Activated CD4-positive, CD25-positive, alpha-beta regulatory T cell treated with anti-CD3 and anti-CD28 coated beads, Interleukin-2, amount 50 U/mL, for 16 hours (primary cell): ENCODE measurements around the gene PARVA.

ENCODE experiments used
- DNase-seq: peaks from one replicate; pipeline ENCODE4 v3.0.0-alpha.2; 2020; ENCODE audit warnings: low read depth, low spot score

Gene PARVA

GRCh38 chr11:12526789-12527188 is 149.4 kb downstream of the PARVA start:
- DNase-seq = no peak

DNA sequence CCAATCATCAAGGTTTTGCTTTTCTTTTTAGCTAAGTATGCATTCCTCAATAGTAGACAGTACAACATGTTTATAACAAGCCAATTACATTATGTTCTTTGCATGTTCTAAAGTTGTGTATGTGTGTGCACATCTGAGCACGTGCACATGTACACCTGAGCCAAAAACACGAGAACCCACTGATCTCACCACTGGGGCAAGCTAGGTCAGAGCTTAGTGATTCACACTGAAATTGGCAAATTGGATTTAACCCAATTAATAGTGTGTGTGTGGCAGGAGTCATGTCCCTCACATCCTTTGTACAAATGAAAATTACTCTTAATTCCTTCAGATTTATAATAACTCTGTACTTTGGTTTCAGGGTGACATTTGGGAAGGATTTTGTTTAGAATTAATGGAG is 151.1 kb downstream of the PARVA start:
- DNase-seq = no peak

DNA sequence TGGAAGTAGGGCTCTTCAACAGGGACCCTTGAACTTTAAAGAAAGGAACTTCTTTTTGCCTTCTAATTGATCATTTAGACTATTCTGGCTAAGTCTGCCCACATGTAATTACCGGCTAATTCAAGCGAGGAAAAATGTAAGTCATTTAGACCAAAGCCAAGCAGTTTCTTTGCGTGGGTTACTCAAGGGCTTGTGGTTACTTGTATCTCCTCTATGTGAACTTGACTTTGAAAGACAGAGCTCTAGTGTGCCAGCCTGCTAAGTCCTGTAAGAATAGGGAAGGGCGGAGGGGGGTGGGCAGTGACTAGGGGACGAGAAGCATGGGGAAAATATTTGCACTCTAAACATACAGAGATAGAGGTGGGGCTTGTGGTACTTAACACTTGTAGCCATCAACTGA is 151.7 kb downstream of the PARVA start:
- no peak for DNase-seq

DNA sequence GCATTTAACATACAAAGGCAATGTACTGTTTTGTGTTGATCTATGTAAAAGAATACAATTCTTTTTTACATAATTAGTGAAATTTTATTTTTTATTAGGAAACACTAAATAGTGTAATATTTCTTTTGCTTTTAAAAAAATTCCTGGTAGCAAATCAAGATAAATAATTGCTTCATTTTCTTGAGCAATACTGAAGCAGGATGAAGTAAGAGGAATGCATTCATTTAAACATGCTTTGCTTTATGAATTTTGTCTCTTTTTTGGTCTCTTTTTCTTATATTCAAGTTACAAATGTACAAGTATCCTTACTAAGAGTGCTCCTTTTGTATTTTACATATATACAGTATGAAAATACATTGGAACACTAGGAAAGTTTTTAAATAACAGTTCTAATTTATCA is 152.4 kb downstream of the PARVA start:
- no peak for DNase-seq

DNA sequence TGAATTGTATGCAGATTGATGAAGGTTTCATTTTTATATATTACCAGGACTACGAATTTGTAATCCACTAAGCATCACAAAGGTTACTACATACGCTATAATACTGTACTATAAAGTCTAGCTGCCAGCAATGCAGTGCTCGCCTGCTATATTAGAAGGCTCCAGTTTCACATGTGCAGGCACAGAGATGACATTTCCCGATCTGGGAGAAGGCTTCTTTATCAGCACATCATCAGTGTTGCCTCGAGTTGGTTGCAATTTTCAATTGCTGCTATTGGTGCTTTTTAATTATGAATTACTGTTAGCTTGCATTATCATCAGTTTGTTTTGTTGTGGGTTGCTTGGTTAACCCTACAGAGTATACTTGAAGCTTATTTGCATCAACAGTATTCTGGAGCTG is 153.6 kb downstream of the PARVA start:
- no peak for DNase-seq

GRCh38 chr11:12531681-12532080 is 154.3 kb downstream of the PARVA start:
- DNase-seq = no peak

DNA sequence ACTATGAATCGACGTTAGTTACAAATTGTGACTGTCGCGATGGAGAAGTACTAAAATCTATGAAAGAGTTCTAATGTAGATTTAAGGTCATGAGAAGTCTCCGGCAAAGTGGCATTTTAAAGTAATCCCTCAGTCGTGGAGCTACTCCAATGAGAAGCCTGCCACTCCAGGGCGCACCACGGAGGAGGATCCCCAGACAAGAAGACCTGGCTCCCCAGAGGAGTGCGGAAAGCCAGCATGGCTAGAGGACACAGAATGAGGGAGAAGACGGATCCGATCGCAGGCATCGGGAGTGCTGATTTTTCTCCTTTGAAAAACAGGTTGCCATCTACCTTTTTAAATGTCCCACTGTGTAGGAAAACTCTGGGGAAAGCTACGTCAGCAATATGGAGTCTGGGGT is 155.2 kb downstream of the PARVA start:
- DNase-seq = no peak

DNA sequence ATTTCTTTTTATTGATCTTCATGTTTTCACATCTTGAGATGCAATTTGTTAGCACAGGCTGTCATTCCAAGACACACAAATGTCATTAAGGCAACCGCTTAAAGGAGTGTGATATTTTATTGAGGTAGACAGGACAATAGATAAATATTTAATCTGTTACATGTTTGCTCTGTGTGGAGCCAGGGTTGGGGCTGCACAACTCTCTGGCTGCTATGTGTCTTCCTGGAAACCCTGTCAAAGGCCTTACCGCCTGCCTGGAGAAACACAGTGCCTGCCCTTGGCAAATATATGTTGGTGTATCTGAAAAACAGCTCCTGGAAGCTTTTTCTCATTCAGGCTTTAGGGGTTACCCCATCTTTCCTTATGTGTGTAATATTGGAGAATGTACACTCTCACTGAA is 157.2 kb downstream of the PARVA start:
- no peak for DNase-seq

DNA sequence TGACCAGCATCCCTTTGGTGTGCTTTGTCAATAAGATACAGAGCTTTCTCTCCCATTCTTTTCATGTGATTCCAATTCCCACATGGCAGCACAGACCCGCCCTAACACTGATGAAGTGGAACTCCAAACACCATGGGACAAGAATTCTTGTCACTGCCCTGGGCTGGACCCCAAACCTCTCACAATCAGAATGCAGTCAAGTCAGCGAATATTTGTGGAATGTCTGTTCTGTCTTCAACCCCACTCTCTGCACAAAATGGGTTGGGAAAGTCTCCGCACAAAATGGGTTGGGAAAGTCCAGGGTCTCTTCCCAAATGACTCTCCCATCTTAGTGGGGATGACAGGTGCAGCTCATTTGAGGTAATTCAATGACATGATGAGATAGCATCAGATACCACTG is 157.9 kb downstream of the PARVA start:
- no peak for DNase-seq

DNA sequence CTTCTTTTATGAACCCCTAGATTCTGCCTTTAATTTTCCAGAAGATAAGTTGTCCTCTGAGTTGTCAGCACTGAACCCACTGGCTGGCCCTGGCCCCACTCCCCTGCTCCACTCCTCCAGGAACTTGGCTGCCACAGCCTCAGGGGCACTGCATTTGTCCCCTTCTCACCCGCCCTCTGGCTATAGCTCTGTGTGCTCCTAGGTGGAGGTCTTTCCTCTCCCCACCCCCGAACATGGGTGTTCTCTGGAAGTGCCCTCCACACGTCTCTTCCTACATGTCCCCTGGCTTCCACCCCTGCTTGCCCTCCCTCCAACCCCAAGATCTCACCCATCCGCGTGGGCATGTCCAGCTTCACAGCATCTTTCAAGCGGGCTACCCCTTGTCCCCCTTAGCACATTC is 159.2 kb downstream of the PARVA start:
- DNase-seq = no peak

DNA sequence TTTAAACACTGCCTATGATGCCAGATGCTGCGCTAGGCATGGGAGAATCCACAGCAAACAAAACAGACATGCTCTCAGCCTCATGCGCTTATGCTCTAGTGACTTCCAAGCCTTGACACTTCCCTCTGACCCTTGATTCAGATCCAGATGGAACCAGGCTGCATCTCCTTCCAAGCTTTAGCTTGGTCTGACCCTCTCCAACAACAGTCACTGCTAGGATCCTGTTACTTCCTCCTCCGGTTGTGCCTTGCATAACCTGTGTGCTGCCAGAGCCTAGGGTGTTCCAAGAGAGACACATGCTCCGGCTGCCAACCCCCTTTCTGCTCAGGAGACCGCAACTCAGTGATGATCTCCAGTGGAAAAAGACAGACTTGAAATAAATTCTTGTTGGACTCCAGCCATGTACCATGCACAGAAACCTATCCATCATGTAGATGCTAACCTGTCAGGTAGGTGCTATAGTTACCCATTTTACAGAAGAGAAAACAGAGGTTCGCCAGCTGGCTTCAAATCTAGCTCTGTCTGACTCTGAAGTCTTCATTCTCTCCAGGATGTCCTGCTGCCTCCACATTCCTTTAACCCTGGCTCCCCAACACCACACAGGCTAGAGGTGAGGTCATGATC is 160.5 kb downstream of the PARVA start:
- DNase-seq = no peak

GRCh38 chr11:12538889-12539421 is 161.6 kb downstream of the PARVA start:
- DNase-seq = no peak

DNA sequence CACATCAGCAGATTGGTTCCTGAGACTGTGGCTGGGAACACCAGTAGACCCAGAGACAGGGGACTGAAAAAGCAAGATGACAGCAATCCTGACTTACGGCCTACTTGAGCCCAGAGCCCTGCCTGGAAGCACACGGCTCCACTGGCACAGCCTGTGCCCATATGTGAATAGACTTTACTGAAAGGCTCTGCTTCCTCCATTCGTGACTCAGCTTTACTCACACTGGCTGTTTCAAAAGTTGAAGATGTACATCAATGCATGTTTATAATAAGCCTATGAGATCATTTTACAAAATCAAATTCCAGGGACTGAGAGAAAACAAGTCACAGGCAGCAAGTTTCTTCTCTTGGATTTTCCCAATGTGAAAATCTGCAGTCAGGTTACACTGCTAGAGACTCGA is 162.2 kb downstream of the PARVA start:
- no peak for DNase-seq

DNA sequence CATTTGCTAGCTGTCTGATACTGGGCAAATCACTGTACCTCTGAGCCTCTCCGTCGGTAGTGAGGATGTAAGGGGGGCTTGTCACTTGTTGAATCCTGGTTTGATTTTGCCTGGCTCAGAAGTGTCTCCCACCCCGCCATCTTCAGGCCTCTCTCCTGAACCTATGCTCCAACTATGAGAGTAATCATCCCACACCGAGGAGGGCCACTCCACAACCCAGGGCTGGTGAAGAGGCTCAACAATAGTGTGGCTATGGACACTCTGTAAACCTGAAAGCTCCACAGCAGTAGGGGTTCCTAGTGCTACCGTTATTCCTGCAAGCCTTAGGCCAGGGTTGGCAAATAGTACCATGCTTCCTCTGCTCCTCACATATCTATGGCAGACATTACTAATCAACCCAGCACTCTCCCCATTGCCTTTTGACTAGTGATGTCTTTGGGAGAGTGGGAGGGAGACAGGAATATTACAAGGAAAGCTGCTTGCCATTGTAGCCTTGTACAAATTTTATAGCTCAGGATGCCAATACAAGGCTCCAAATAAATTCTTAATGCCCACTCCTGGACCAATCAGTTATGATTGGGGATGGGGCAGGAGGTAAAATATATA is 162.8 kb downstream of the PARVA start:
- DNase-seq = no peak

- no peak for DNase-seq
Observed at GRCh38 chr11:12540913-12541582, 163.7 kb downstream of the PARVA start.

DNA sequence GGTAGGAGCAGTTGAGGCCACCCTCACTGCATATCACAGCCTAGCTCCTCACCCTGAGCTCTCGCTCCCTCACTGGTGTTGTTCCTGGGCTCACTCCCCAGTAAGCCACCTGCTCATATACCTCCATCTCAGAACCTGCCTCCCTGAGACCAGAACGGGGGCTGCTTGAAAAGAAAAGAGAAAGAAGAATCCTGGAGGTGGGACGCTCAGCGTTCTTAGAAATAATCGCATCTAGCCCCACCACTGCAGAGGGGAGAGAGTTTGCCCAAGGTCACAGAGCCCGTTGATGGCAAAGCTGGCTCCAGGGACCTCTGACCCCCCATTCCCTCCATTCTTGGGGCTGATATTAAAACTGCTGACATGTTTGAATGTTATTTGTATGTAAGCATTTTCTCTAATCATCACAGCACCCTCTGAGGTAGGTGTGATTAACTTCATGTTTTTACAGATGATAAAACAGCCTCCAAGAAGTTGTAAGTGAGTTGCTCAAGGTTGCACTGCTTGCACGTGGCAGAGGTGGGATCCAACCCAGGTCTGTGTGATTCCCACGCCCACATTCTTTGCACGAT is 164.3 kb downstream of the PARVA start:
- DNase-seq = no peak

GRCh38 chr11:12542186-12542935 is 165.0 kb downstream of the PARVA start:
- no peak for DNase-seq

DNA sequence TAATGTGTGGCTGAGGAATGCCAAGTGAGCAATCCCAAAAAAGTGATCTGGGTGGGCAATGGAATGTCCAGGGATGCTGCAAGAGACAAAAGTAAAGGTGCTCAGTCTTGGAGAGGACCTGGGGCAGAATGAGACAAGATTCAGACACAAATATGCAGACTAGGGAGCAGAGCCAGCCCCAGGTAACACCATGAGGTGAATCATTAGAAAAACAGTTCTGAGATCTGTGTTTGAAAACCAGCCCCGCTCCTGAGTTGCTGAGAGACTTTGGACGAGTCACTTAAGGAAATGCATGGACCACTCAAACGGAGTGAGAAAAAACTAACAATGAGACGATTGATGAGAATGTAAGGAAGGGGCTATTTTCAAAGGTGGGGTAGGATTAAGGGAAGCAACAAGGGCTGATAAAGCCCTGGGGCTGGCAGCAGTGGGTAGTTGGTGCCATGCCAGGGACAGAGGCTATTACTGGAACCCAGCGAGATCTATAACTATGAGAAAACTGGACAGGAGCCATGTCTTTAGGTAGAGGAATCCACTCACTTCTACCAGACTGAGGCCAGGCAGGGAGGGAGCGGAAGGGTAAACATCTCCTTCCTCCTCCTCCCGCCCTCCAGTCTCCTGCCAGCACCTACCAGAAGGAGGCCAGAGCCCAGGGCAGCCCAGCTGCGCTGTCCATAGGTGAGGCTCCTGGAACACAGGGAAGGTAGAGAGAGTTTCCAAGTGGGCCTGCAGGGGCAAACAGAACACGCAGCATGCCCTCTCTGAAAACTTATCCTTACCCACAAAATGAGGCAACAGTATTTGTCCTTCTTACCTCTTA is 166.4 kb downstream of the PARVA start:
- DNase-seq = no peak

DNA sequence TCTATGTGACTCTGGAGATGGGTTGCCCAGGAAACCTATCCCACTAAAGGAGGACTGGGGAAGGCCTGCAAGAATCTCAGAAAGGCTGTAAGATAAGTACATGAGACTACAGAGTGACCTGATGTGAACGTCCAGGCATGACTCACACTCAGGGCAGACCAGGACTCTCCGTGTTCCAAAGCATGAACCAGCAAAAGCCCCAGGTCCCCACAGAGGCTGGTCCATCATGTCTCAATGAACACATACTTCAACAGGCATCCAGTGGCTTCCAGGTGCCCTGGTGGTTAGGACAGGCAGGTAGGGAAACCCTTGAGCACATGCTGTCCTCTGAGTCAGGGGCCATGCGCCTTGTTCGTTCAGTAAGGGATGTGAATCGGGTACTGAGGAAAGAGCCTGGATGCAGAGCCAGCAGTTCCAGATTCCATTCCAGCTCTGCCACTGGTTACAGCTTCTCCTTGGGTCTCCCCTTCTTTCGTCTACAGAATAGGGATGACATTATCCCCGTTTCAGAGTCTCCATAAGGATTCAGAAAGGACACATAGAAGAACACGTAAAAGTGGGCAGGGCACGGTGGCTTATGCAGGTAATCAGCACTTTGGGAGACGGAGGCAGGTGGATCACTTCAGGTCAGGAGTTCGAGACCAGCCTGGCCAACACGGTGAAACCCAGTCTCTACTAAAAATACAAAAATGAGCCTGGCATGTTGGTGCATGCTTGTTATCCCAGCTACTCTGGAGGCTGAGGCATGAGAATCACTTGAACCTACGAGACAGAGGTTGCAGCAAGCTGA is 167.8 kb downstream of the PARVA start:
- DNase-seq = no peak

- DNase-seq = no peak
Observed at GRCh38 chr11:12546122-12546521, 168.8 kb downstream of the PARVA start.
